OCI-LY7 (cell line): ENCODE measurements around the gene NEURL3. TPM values are rescaled to one million over a fixed set of nuclear protein-coding genes. Genes with fewer than 3 reads are reported as not detected.

Source experiments
- BruUV-seq: library from RNA; stranded (reverse); fragments of 400-500 nt; replicated peaks from 2 replicates; lab custom pipeline; 2021; lab: Mats Ljungman, UMichigan
- CTCF ChIA-PET: fragments of 300-600 bp; sonication (Branson Sonifier 250); formaldehyde crosslinking; loops from one replicate; lab custom pipeline; 2022; ENCODE audit warnings: antibody characterized with exemption; ENCODE audit not compliant: unreplicated experiment; lab: Charles Lee
- POLR2A ChIA-PET: fragments of 300-600 bp; sonication (Branson Sonifier 250); formaldehyde crosslinking; loops from one replicate; lab custom pipeline; 2022; ENCODE audit warnings: antibody characterized with exemption; lab: Charles Lee
- DNase-seq: peaks from one replicate; pipeline ENCODE4 v3.0.0-alpha.2; 2015; ENCODE audit warnings: low spot score
- H2AFZ ChIP-seq: fragments of 200-600 bp; sonication (generic), shearing (Covaris generic); 2 replicates; pipeline ENCODE4 v1.6.1; 2014; ENCODE audit warnings: mild to moderate bottlenecking, antibody characterized with exemption, low read length, moderate library complexity
- H3K27ac ChIP-seq: fragments of 200-600 bp; sonication (generic); 2 replicates; pipeline ENCODE4 v1.5.1; 2014; ENCODE audit warnings: mixed run types, low read depth, mild to moderate bottlenecking, moderate library complexity, low read length, inconsistent platforms; ENCODE audit not compliant: poor library complexity, severe bottlenecking
- H3K36me3 ChIP-seq: fragments of 200-600 bp; sonication (generic); 2 replicates; pipeline ENCODE4 v1.6.1; 2014; ENCODE audit warnings: mild to moderate bottlenecking, antibody characterized with exemption, low read length, moderate library complexity, mixed read lengths; ENCODE audit not compliant: insufficient read depth
- H3K4me1 ChIP-seq: fragments of 200-600 bp; sonication (generic); 2 replicates; pipeline ENCODE4 v1.5.1; 2014; ENCODE audit warnings: mild to moderate bottlenecking, low read length; ENCODE audit not compliant: insufficient read depth, poor library complexity, severe bottlenecking
- H3K4me2 ChIP-seq: fragments of 200-600 bp; sonication (generic); 2 replicates; pipeline ENCODE4 v1.6.1; 2014; ENCODE audit warnings: mild to moderate bottlenecking, low read length
- H3K4me3 ChIP-seq: fragments of 200-600 bp; sonication (generic); 2 replicates; pipeline ENCODE4 v1.5.1; 2014; ENCODE audit warnings: mild to moderate bottlenecking, low read depth, low read length; ENCODE audit not compliant: poor library complexity, severe bottlenecking
- H3K79me2 ChIP-seq: fragments of 200-600 bp; sonication (generic); 2 replicates; pipeline ENCODE4 v1.6.1; 2016; ENCODE audit warnings: low read depth, mild to moderate bottlenecking, low read length, moderate library complexity, mixed read lengths; ENCODE audit not compliant: insufficient read depth
- H3K9me2 ChIP-seq: fragments of 200-600 bp; sonication (generic); 2 replicates; pipeline ENCODE4 v1.6.1; 2016; ENCODE audit warnings: mild to moderate bottlenecking, low read length, mixed read lengths; ENCODE audit not compliant: insufficient read depth
- H3K9me3 ChIP-seq: fragments of 200-600 bp; sonication (generic); 2 replicates; pipeline ENCODE4 v1.6.1; 2014; ENCODE audit warnings: mild to moderate bottlenecking, mixed run types, low read length, mixed read lengths
- H4K20me1 ChIP-seq: fragments of 200-600 bp; sonication (generic); 2 replicates; pipeline ENCODE4 v1.6.1; 2014; ENCODE audit warnings: mild to moderate bottlenecking, antibody characterized with exemption, low read length, moderate library complexity, mixed read lengths; ENCODE audit not compliant: insufficient read depth
- EZH2phosphoT487 ChIP-seq: fragments of 200-600 bp; sonication (generic); IDR thresholded peaks from 2 replicates; pipeline ENCODE4 v1.6.1; 2018; ENCODE audit warnings: low read depth, borderline replicate concordance, mild to moderate bottlenecking, mixed run types, antibody characterized with exemption, low read length, moderate library complexity, mixed read lengths
- intact Hi-C: fragments of 100-400 bp; cut with micrococcal nuclease; formaldehyde crosslinking; loops from one replicate; pipeline ENCODE4 v1.10.0; 2022; ENCODE audit not compliant: unreplicated experiment
- total RNA-seq, 2 experiments: library from RNA; depleted of rRNA in 1 of 2; stranded (reverse); fragments of >200 nt in 1 of 2; shearing (Covaris generic) in 1 of 2; gene quantifications; 2 replicates each; pipeline ENCODE4 v1.2.3, GENCODE V29; 2014 to 2022
- TF ChIP-seq, protein P1 (sequence below): fragments of 200-600 bp; sonication (generic); conservative IDR thresholded peaks from 2 replicates; pipeline ENCODE4 v1.5.1; 2014; ENCODE audit warnings: mild to moderate bottlenecking, antibody characterized with exemption, low read length, moderate library complexity, mixed read lengths

NEURL3 gene
- total RNA-seq, 2 experiments from 2014 or later: not detected

DNA sequence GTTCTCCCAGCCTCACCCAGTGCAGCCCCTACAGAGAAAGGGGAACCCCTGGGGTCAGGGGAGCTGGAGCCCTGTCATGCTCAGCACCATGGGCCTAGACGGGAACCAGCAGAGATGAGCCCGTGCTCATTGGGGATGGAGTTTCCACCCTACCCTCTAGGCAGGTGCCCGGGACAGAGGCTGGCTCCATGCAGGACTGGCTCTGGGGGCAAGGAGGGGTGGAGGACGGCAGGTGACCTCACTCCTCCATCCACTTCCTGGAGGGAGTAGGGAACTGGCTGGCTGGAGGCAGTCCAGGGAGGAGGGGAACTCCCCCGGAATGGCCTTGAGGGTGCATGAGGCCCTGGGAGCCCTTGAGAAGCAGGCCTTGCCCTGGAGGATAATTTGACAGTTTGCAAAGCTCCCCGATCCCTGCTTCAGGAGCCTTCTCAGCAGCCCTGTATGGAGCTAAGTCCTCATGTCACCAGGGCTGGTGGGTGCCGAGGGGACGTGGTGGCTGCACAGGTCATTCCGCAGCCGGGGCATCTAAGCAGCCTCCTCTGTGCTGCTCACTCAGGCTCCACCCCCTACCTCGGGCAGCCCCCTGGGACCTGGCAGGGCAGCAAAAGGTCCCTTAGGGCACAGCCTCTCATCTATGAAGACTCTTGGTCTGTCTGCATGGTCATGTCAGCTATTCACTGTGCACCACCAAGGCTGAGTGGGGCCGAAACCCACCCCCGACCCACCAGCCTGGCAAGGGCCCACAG lies 2.1 kb downstream of the NEURL3 start:
- no peaks in the 10 kb centered on the region for H3K9me2 ChIP-seq
- BruUV-seq: no TSS peak
- no peak overlapping the region for H3K4me3 ChIP-seq
- H4K20me1 ChIP-seq: no peaks in the 10 kb centered on the region
- H3K4me1 ChIP-seq: no peaks in the 10 kb centered on the region
- H3K79me2 ChIP-seq: no peaks in the 10 kb centered on the region
- H2AFZ ChIP-seq: no peak overlapping the region
- no peaks in the 10 kb centered on the region for H3K9me3 ChIP-seq
- TF ChIP-seq EZH2phosphoT487: no peak
- TF ChIP-seq, protein P1, sequence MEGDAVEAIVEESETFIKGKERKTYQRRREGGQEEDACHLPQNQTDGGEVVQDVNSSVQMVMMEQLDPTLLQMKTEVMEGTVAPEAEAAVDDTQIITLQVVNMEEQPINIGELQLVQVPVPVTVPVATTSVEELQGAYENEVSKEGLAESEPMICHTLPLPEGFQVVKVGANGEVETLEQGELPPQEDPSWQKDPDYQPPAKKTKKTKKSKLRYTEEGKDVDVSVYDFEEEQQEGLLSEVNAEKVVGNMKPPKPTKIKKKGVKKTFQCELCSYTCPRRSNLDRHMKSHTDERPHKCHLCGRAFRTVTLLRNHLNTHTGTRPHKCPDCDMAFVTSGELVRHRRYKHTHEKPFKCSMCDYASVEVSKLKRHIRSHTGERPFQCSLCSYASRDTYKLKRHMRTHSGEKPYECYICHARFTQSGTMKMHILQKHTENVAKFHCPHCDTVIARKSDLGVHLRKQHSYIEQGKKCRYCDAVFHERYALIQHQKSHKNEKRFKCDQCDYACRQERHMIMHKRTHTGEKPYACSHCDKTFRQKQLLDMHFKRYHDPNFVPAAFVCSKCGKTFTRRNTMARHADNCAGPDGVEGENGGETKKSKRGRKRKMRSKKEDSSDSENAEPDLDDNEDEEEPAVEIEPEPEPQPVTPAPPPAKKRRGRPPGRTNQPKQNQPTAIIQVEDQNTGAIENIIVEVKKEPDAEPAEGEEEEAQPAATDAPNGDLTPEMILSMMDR: no peak
- ChIA-PET POLR2A (no interaction called here), CTCF (no interaction called here)
- intact Hi-C loops: loop anchor here (10.0 kb wide), 1 partner anchor 238 kb away; the partner anchor contains the start of genes CIAO1 and TMEM127
- H3K36me3 ChIP-seq: no peaks in the 10 kb centered on the region
- H3K27ac ChIP-seq: no peak overlapping the region
- H3K4me2 ChIP-seq: no peak overlapping the region
- DNase-seq: no peak

DNA sequence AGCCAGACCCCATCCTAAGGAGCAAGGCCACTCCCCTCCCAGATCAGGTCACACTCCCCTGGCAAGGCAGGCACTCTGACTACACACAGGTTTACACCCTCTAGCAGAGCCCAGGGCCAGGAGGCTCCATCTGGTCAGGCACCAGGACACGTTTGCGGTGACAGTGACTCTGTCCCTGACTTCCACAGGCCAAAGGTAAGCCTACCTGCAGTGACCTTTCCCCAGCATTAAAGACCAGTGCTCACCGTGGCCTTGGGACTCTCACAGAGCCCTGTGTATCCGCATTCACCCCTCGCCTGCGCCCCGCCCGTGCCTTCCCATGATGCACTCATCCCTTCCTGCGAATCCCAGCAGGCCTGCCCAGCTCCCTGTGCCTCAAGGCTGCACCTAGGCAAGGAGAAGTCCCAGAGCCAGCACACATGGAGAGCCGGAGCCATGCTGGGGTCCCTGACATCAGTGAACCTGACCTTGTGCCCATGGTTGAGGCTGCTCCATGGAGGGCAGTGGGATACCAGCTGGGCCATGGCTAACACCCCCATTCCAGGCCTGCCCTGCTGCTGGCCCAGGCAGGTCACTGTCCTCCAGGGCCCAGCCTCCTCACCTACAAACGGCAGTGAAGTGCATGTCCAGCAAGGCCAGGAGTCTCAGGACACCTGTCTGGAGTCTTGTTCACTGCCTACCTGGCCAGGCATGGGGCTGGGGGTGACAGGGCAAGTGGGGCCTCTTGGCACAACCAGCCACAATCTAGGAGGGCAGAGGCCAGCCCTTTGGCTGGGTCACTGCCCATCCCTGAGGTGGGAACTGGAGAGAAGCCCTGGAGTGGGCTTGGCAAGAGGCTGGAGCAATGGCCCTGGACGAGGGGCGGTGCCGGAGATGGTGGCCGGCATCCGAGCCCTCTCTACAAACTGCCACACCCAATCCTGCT lies 3.0 kb downstream of the NEURL3 start:
- H3K4me3 ChIP-seq: no peak overlapping the region
- intact Hi-C loops: loop anchor here (10.0 kb wide), 1 partner anchor 237 kb away; the partner anchor contains the start of genes CIAO1 and TMEM127
- H3K27ac ChIP-seq: no peak overlapping the region
- ChIA-PET POLR2A (no interaction called here), CTCF (no interaction called here)
- no peaks in the 10 kb centered on the region for H3K4me1 ChIP-seq
- H3K79me2 ChIP-seq: no peaks in the 10 kb centered on the region
- H4K20me1 ChIP-seq: no peaks in the 10 kb centered on the region
- no peak for DNase-seq
- no peak overlapping the region for H2AFZ ChIP-seq
- H3K4me2 ChIP-seq: no peak overlapping the region
- H3K9me3 ChIP-seq: no peaks in the 10 kb centered on the region
- TF ChIP-seq, protein P1: no peak
- TF ChIP-seq EZH2phosphoT487: no peak
- no TSS peak for BruUV-seq
- no peaks in the 10 kb centered on the region for H3K36me3 ChIP-seq
- no peaks in the 10 kb centered on the region for H3K9me2 ChIP-seq
